NT2/D1 (cell line): ENCODE results near the gene IMP4.

ENCODE experiments used
- SUZ12 ChIP-seq: IDR thresholded peaks from 2 replicates; pipeline ENCODE4 v1.6.1; 2011; ENCODE audit not compliant: insufficient read length, insufficient read depth; ENCODE audit errors: extremely low read depth
- YY1 ChIP-seq: IDR thresholded peaks from 2 replicates; pipeline ENCODE4 v1.6.1; 2011; ENCODE audit not compliant: insufficient read length, insufficient read depth
- ZNF274 ChIP-seq: IDR thresholded peaks from 2 replicates; pipeline ENCODE4 v1.6.1; 2011; ENCODE audit warnings: mild to moderate bottlenecking, low read depth, low read length

GRCh38 chr2:130303169-130303568 lies 39.5 kb upstream of the IMP4 start:
- TF ChIP-seq SUZ12, result no peak
- no peak for TF ChIP-seq ZNF274
- TF ChIP-seq YY1, result no peak
